ENCODE measurements around the gene PTGDR2.
A peak's percentile ranks its signal among the peaks of the same experiment; 100 is the strongest.

The PTGDR2 gene

GRCh38 chr11:60809249-60809648, 46.5 kb downstream of the PTGDR2 start:
- DNase-seq: no peak

GRCh38 chr11:60803273-60803936, 52.3 kb downstream of the PTGDR2 start:
- DNase-seq: no peak

- peak; percentile 14 for DNase-seq
Measured at GRCh38 chr11:60801194-60801593, 54.6 kb downstream of the PTGDR2 start.
